Activated T-helper 1 cell treated with anti-CD3 and anti-CD28 coated beads, Interleukin-2, amount 50 U/mL, for 16 hours (primary cell): ENCODE data around the gene VPS9D1.
"Not testable (repeated sequence)": the region's sequence is repeated elsewhere in the genome, so short reads cannot be mapped to it uniquely, and the experiment has no call there.

Experiments
- DNase-seq, 2 donors: peaks; one replicate each; pipeline ENCODE4 v3.0.0-alpha.2; 2020; ENCODE audit warnings: low read depth in 1 of 2, low spot score in 1 of 2

The VPS9D1 gene

GRCh38 chr16:89710709-89711564 lies 9.8 kb downstream of the VPS9D1 start:
- no peak for DNase-seq

GRCh38 chr16:89709716-89710432 lies 10.8 kb downstream of the VPS9D1 start:
- no peak for DNase-seq

GRCh38 chr16:89709166-89709565 lies 11.5 kb downstream of the VPS9D1 start:
- DNase-seq, result no peak

GRCh38 chr16:89708481-89708931 lies 12.2 kb downstream of the VPS9D1 start:
- DNase-seq, result no peak

- DNase-seq, result no peak
Observed at GRCh38 chr16:89707695-89708094, 13.0 kb downstream of the VPS9D1 start.

- no peak for DNase-seq
Observed at GRCh38 chr16:89706518-89707260, 14.0 kb downstream of the VPS9D1 start.

- DNase-seq, result no peak
Observed at GRCh38 chr16:89705006-89705405, 15.7 kb downstream of the VPS9D1 start.

- DNase-seq, result no peak
Observed at GRCh38 chr16:89704281-89704680, 16.4 kb downstream of the VPS9D1 start.

GRCh38 chr16:89701425-89702406 lies 19.0 kb downstream of the VPS9D1 start, which contains the start of gene SPATA2L:
SPATA2L (minus strand) TSS chr16:89701705; CDS start chr16:89701232, 473 bp downstream.
- peak; percentile 95 to 98 for DNase-seq

GRCh38 chr16:89700649-89701424 lies 19.9 kb downstream of the VPS9D1 start:
- peak in 1 of 2 donors; percentile 29 for DNase-seq

GRCh38 chr16:89700100-89700648 lies 20.5 kb downstream of the VPS9D1 start:
- peak; percentile 90 to 95 for DNase-seq

- not testable (repeated sequence) for DNase-seq
Observed at GRCh38 chr16:89699629-89700099, 21.0 kb downstream of the VPS9D1 start.

GRCh38 chr16:89698717-89699116 lies 22.0 kb downstream of the VPS9D1 start:
- not testable (repeated sequence) for DNase-seq

- DNase-seq, result no peak
Observed at GRCh38 chr16:89697616-89698331, 22.9 kb downstream of the VPS9D1 start.

- no peak for DNase-seq
Observed at GRCh38 chr16:89697161-89697615, 23.5 kb downstream of the VPS9D1 start.

- DNase-seq, result no peak
Observed at GRCh38 chr16:89696670-89697128, 24.0 kb downstream of the VPS9D1 start.

GRCh38 chr16:89695875-89696669 lies 24.6 kb downstream of the VPS9D1 start:
- DNase-seq, result no peak
